PC-9 (cell line): ENCODE results near the gene FAM151A.

ENCODE experiments used
- CTCF ChIP-seq: fragments of 200-600 bp; sonication (generic); conservative IDR thresholded peaks from 2 replicates; pipeline ENCODE4 v1.6.1; 2017; ENCODE audit warnings: mixed run types, antibody characterized with exemption, mild to moderate bottlenecking, moderate library complexity
- EZH2 ChIP-seq: fragments of 200-600 bp; sonication (generic); IDR thresholded peaks from 2 replicates; pipeline ENCODE4 v1.8.0; 2017; ENCODE audit warnings: antibody characterized with exemption, low read depth

GRCh38 chr1:54614024-54614423 lies 9.3 kb downstream of the FAM151A start:
- TF ChIP-seq CTCF, result no peak
- no peak for TF ChIP-seq EZH2
